Activated B cell treated with CpG ODN at 0.5 μM for 24 hours (primary cell): Measurements from ENCODE around the gene RABGAP1L. TPM values are rescaled to one million over a fixed set of nuclear protein-coding genes. Genes with fewer than 3 reads are reported as not detected.
A peak's percentile ranks its signal among the peaks of the same experiment; 100 is the strongest.

Experiments used
- ATAC-seq: fragments of 200-7000 bp; cut with Tn5 transposase; one replicate; pipeline ENCODE4 v1.10.0; 2021; ENCODE audit warnings: low read depth, mild to moderate bottlenecking, moderate library complexity
- CTCF ChIA-PET: fragments of 350-600 bp; sonication (Branson Sonifier 250); formaldehyde crosslinking; loops from one replicate; lab custom pipeline; 2021; ENCODE audit warnings: antibody characterized with exemption; lab: Charles Lee
- POLR2A ChIA-PET: fragments of 350-600 bp; sonication (Branson Sonifier 250); formaldehyde crosslinking; loops from one replicate; lab custom pipeline; 2021; ENCODE audit warnings: antibody characterized with exemption; lab: Charles Lee
- DNase-seq: peaks from one replicate; pipeline ENCODE4 v3.0.0; 2022
- H3K27ac Mint-ChIP-seq: one replicate; pipeline ENCODE4 v1.8.0; 2020; ENCODE audit warnings: mixed read lengths
- H3K27me3 Mint-ChIP-seq: one replicate; pipeline ENCODE4 v1.8.0; 2021; ENCODE audit warnings: mixed read lengths
- H3K36me3 Mint-ChIP-seq: one replicate; pipeline ENCODE4 v1.8.0; 2021; ENCODE audit warnings: low read depth, mixed read lengths
- H3K4me1 Mint-ChIP-seq: one replicate; pipeline ENCODE4 v1.8.0; 2021; ENCODE audit warnings: mixed read lengths
- H3K4me3 Mint-ChIP-seq: one replicate; pipeline ENCODE4 v1.8.0; 2020; ENCODE audit warnings: mild to moderate bottlenecking, mixed read lengths
- H3K9me3 Mint-ChIP-seq: one replicate; pipeline ENCODE4 v1.8.0; 2020; ENCODE audit warnings: mixed read lengths
- intact Hi-C: fragments of 100-400 bp; cut with micrococcal nuclease; formaldehyde crosslinking; loops from one replicate; pipeline ENCODE4 v1.15.1; 2024
- total RNA-seq: library from RNA; stranded (reverse); gene quantifications from 2 replicates; pipeline ENCODE4 v1.2.3, GENCODE V29; 2022
- TF ChIP-seq, protein P1 (sequence below): fragments of 200-600 bp; IDR thresholded peaks from one replicate; pipeline ENCODE4 v1.8.0; 2022; ENCODE audit warnings: antibody characterized with exemption, mild to moderate bottlenecking

RABGAP1L gene
- total RNA-seq, 1 donor from 2014 or later, result 126 TPM

GRCh38 chr1:174742805-174743653 lies 583.7 kb downstream of the RABGAP1L start:
- peaks cover 38% of the 10 kb centered on the region for H3K4me1 Mint-ChIP-seq
- no peak for ATAC-seq
- POLR2A ChIA-PET, result interaction anchor here (0.6 kb wide), 1 partner anchor 819 kb away, joined by 3 read pairs; no protein-coding TSS in a partner anchor

DNA sequence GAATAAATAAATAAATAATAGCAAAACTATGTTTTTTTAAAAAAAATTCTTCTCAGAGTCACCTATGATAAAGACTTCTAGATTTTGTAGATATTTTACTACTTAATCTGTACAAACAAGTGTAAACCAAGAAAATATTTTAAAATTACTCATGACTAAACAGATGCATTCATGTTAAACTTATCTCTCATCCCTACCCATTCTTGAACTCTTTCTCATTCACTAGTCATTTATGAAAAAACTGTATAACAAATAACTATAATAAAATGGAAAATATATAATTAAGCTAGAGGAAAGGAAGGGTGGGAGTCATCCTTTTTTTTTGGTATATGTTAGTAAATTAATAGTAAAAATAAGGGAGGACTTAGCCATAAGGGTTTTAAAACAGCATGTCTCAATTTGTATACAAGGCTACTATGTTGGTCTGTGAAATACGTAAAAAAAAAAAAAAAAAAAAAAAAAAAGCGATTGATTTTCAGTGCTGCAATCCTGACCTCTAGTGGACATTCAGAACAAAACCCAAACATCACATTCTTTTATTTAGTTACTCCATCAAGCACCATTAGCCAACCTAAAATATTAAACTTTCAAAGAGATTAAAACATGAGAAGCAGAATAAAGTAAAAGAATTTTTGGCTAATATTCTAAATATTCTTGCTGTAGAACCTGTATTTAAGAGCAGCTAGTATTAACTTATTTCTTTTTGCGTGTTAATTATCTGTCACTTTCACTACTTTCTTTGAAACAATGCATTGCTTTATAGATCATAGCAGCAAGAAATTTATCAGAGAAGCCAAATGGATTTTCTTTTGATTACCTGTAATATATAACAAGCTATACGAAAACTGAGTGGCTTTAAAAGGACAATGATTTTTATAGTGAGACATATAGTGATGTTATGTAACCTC lies 584.6 kb downstream of the RABGAP1L start:
- ATAC-seq (peak; percentile 31), DNase-seq (no peak)
- peaks cover 38% of the 10 kb centered on the region for H3K4me1 Mint-ChIP-seq
- TF ChIP-seq, protein P1, sequence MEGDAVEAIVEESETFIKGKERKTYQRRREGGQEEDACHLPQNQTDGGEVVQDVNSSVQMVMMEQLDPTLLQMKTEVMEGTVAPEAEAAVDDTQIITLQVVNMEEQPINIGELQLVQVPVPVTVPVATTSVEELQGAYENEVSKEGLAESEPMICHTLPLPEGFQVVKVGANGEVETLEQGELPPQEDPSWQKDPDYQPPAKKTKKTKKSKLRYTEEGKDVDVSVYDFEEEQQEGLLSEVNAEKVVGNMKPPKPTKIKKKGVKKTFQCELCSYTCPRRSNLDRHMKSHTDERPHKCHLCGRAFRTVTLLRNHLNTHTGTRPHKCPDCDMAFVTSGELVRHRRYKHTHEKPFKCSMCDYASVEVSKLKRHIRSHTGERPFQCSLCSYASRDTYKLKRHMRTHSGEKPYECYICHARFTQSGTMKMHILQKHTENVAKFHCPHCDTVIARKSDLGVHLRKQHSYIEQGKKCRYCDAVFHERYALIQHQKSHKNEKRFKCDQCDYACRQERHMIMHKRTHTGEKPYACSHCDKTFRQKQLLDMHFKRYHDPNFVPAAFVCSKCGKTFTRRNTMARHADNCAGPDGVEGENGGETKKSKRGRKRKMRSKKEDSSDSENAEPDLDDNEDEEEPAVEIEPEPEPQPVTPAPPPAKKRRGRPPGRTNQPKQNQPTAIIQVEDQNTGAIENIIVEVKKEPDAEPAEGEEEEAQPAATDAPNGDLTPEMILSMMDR, result no peak
- intact Hi-C loops, result loop anchor here (1.0 to 10.0 kb wide), 9 partner anchors 482 to 1999 kb away; partner anchors contain the start of genes CENPL, DARS2, GAS5 and TNFSF4
- no peaks in the 10 kb centered on the region for H3K9me3 Mint-ChIP-seq
- H3K27ac Mint-ChIP-seq, result no peak overlapping the region
- H3K4me3 Mint-ChIP-seq, result no peak overlapping the region
- ChIA-PET POLR2A (no interaction called here), CTCF (interaction anchor here (0.6 to 7.1 kb wide), 5 partner anchors 224 to 1314 kb away, joined by 4 to 68 read pairs (median 5); no protein-coding TSS in a partner anchor)
- no peaks in the 10 kb centered on the region for H3K27me3 Mint-ChIP-seq
- H3K36me3 Mint-ChIP-seq, result no peaks in the 10 kb centered on the region

More at GRCh38 chr1:174742805-174743653, 583.7 kb downstream of the RABGAP1L start:
- Mint-ChIP-seq H3K9me3 (no peaks in the 10 kb centered on the region), H3K36me3 (peaks cover under 1% of the 10 kb centered on the region), H3K27ac (peak overlapping the region; percentile 47), H3K27me3 (no peaks in the 10 kb centered on the region), H3K4me3 (no peak overlapping the region)
- TF ChIP-seq, protein P1, result no peak
- intact Hi-C loops, result loop anchor here (5.0 to 10.0 kb wide), 6 partner anchors 651 to 1538 kb away; partner anchors contain the start of genes CENPL, DARS2, GAS5 and TNFSF4
- CTCF ChIA-PET, result interaction anchor here (0.6 to 7.1 kb wide), 6 partner anchors 225 to 1314 kb away, joined by 3 to 68 read pairs (median 4); no protein-coding TSS in a partner anchor
- DNase-seq, result no peak

- CTCF ChIA-PET, result interaction anchor here (1.0 to 7.1 kb wide), 4 partner anchors 474 to 486 kb away, joined by 3 to 68 read pairs (median 6); no protein-coding TSS in a partner anchor
- intact Hi-C loops, result loop anchor here (1.0 to 10.0 kb wide), 9 partner anchors 483 to 2000 kb away; partner anchors contain the start of genes CENPL, DARS2, GAS5 and TNFSF4
Measured at GRCh38 chr1:174744886-174745285, 585.6 kb downstream of the RABGAP1L start.

DNA sequence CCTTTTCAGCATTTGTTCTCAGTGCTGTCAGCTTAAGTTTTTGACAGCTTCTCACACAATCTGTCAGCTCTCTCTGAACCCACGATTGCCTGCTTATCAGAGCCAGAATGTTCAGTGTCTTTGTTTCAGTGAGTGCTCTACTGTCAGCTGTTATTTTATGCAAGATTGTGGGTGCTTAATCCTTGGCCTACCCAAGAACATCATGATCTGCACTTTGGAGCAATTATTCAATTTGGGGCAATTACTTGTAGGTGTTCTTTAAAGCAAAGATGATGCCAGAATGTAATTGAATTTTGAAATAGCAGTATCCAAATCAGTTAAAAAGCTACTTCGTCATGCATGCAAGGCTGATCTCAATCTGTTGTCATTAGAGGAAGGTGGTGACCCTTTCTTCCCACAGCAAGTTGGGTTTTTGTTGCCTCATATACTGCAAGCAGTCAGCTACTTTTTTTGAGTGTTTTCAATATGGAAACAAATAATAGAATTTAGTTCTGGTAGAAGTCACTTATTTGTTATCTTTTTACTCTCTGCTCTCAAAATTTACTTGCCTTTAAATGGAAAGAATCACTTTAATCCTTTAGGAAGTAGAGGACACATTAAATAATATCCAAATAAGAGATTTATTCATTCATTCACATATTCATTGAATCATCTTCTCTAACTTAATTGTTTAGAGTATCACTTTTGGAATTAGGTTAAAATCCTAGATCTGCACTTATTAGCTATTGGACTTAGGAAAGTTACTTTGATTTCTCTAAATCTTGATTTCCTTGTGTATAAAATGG lies 586.9 kb downstream of the RABGAP1L start:
- H3K9me3 Mint-ChIP-seq, result no peaks in the 10 kb centered on the region
- ChIA-PET POLR2A (no interaction called here), CTCF (interaction anchor here (1.0 to 7.1 kb wide), 3 partner anchors 475 to 488 kb away, joined by 3 to 68 read pairs (median 6); no protein-coding TSS in a partner anchor)
- ATAC-seq, result no peak
- peaks cover 3% of the 10 kb centered on the region for H3K36me3 Mint-ChIP-seq
- H3K4me3 Mint-ChIP-seq, result no peak overlapping the region
- peaks cover 17% of the 10 kb centered on the region for H3K4me1 Mint-ChIP-seq
- TF ChIP-seq, protein P1, result no peak
- no peaks in the 10 kb centered on the region for H3K27me3 Mint-ChIP-seq
- H3K27ac Mint-ChIP-seq, result no peak overlapping the region
- intact Hi-C loops, result loop anchor here (10.0 kb wide), 4 partner anchors 751 to 1541 kb away; partner anchors contain the start of genes CENPL, DARS2, GAS5 and TNFSF4
- no peak for DNase-seq

More at GRCh38 chr1:174744886-174745285, 585.6 kb downstream of the RABGAP1L start:
- peaks cover 30% of the 10 kb centered on the region for H3K4me1 Mint-ChIP-seq
- POLR2A ChIA-PET, result no interaction called here
- H3K4me3 Mint-ChIP-seq, result no peak overlapping the region
- no peak for DNase-seq
- H3K9me3 Mint-ChIP-seq, result no peaks in the 10 kb centered on the region
- H3K27me3 Mint-ChIP-seq, result no peaks in the 10 kb centered on the region
- ATAC-seq, result no peak
- TF ChIP-seq, protein P1, result no peak
- H3K36me3 Mint-ChIP-seq, result peaks cover 3% of the 10 kb centered on the region
- no peak overlapping the region for H3K27ac Mint-ChIP-seq
